PC-3 (cell line): Measurements from ENCODE around the gene FNDC10. TPM values are rescaled to one million over a fixed set of nuclear protein-coding genes. Genes with fewer than 3 reads are reported as not detected.

Experiments used
- ATAC-seq: fragments of 200-7000 bp; cut with Tn5 transposase; 2 replicates; pipeline ENCODE4 v1.9.1; 2020; ENCODE audit warnings: mild to moderate bottlenecking, moderate library complexity
- BruUV-seq: library from RNA; stranded (reverse); fragments of 400-500 nt; replicated peaks from 2 replicates; lab custom pipeline; 2021; lab: Mats Ljungman, UMichigan
- CTCF ChIA-PET: fragments of 300-600 bp; sonication (Branson Sonifier 250); formaldehyde crosslinking; loops from one replicate; lab custom pipeline; 2022; ENCODE audit warnings: antibody characterized with exemption; lab: Charles Lee
- POLR2A ChIA-PET: fragments of 300-600 bp; sonication (Branson Sonifier 250); formaldehyde crosslinking; loops from one replicate; lab custom pipeline; 2022; ENCODE audit warnings: antibody characterized with exemption; ENCODE audit not compliant: unreplicated experiment; lab: Charles Lee
- DNase-seq: peaks from one replicate; pipeline ENCODE4 v3.0.0-alpha.2; 2015
- H2AFZ ChIP-seq: fragments of 300-600 bp; sonication (generic); 2 replicates; pipeline ENCODE4 v1.6.0; 2016; ENCODE audit warnings: antibody characterized with exemption, low read length
- H3F3A ChIP-seq: fragments of 300-600 bp; sonication (generic); one replicate; pipeline ENCODE4 v1.6.0; 2017; ENCODE audit warnings: antibody characterized with exemption, low read length, control low read depth, mild to moderate bottlenecking; ENCODE audit not compliant: unreplicated experiment
- H3K27ac ChIP-seq: fragments of 300-600 bp; sonication (generic); 2 replicates; pipeline ENCODE4 v1.5.1; 2016; ENCODE audit warnings: mild to moderate bottlenecking, low read length
- H3K27me3 ChIP-seq: fragments of 300-600 bp; sonication (generic); 2 replicates; pipeline ENCODE4 v1.6.1; 2016; ENCODE audit warnings: low read length, mixed read lengths
- H3K36me3 ChIP-seq: fragments of 300-600 bp; sonication (generic); 2 replicates; pipeline ENCODE4 v1.6.1; 2016; ENCODE audit warnings: low read depth, mixed run types, low read length, mixed read lengths
- H3K4me1 ChIP-seq: fragments of 300-600 bp; sonication (generic); 2 replicates; pipeline ENCODE4 v1.5.1; 2016; ENCODE audit warnings: low read length; ENCODE audit not compliant: insufficient read depth
- H3K4me2 ChIP-seq: fragments of 300-600 bp; sonication (generic); 2 replicates; pipeline ENCODE4 v1.6.0; 2016; ENCODE audit warnings: low read length
- H3K4me3 ChIP-seq: fragments of 300-600 bp; sonication (generic); 2 replicates; pipeline ENCODE4 v1.5.1; 2016; ENCODE audit warnings: mild to moderate bottlenecking, low read length, mixed read lengths
- H3K79me2 ChIP-seq: fragments of 300-600 bp; sonication (generic); 2 replicates; pipeline ENCODE4 v1.6.1; 2017; ENCODE audit warnings: low read length, mixed read lengths
- H3K9ac ChIP-seq: fragments of 300-600 bp; sonication (generic); 2 replicates; pipeline ENCODE4 v1.6.0; 2016; ENCODE audit warnings: mild to moderate bottlenecking, low read length
- H3K9me2 ChIP-seq: fragments of 300-600 bp; sonication (generic); replicated peaks from 2 replicates; pipeline ENCODE4 v1.6.1; 2016; ENCODE audit warnings: mixed run types, low read length, mixed read lengths
- H3K9me3 ChIP-seq: fragments of 300-600 bp; sonication (generic); 2 replicates; pipeline ENCODE4 v1.6.1; 2016; ENCODE audit warnings: low read length, mixed read lengths
- H4K20me1 ChIP-seq: fragments of 300-600 bp; sonication (generic); 2 replicates; pipeline ENCODE4 v1.6.1; 2016; ENCODE audit warnings: low read length, mixed read lengths
- CTCF ChIP-seq: fragments of 300-600 bp; sonication (generic); conservative IDR thresholded peaks from 2 replicates; pipeline ENCODE4 v1.5.1; 2017; ENCODE audit warnings: antibody characterized with exemption, low read depth, mild to moderate bottlenecking, low read length
- EZH2 ChIP-seq: fragments of 300-600 bp; sonication (generic); IDR thresholded peaks from one replicate; pipeline ENCODE4 v1.6.1; 2017; ENCODE audit warnings: antibody characterized with exemption, mild to moderate bottlenecking, low read length; ENCODE audit not compliant: unreplicated experiment
- EZH2phosphoT487 ChIP-seq: fragments of 300-600 bp; sonication (generic); IDR thresholded peaks from 2 replicates; pipeline ENCODE4 v1.6.1; 2018; ENCODE audit warnings: mild to moderate bottlenecking, antibody characterized with exemption, low read length, borderline replicate concordance
- intact Hi-C: fragments of 100-400 bp; cut with micrococcal nuclease; formaldehyde crosslinking; loops from 2 replicates; pipeline ENCODE4 v1.9.0; 2023
- total RNA-seq: library from RNA; depleted of rRNA; stranded (reverse); fragments of >200 nt; gene quantifications from 2 replicates; pipeline ENCODE4 v1.2.3, GENCODE V29; 2014

Gene FNDC10
- total RNA-seq, 1 experiment from 2014 or later: 8.8 TPM

GRCh38 chr1:1615256-1616044, 15.5 kb upstream of the FNDC10 start, which contains the start of gene MIB2:
TSS of gene MIB2 (plus strand) at chr1:1615500. CDS start at chr1:1623453, 7,953 bp downstream.
- ATAC-seq (peak; percentile 85), DNase-seq (peak; percentile 100)
- peak within 1 kb of the TSS; percentile 84 for H3K4me2 ChIP-seq
- peaks cover 39% of the 10 kb centered on the region for H3K79me2 ChIP-seq
- H3K36me3 ChIP-seq: no peaks in the 10 kb centered on the region; the same call in 1 of the 2 replicates
- intact Hi-C loops: loop anchor here (10.0 kb wide), 1 partner anchor 551 kb away; no protein-coding TSS in a partner anchor
- peak within 1 kb of the TSS; percentile 97 for H3K27ac ChIP-seq
- POLR2A ChIA-PET: interaction anchor here (0.5 to 0.6 kb wide), 4 partner anchors 14 to 776 kb away, joined by 3 to 5 read pairs (median 4); partner anchors contain the start of genes HES4, MORN1 and RER1
- H3F3A ChIP-seq: peaks cover 4% of the 10 kb centered on the region
- peak within 1 kb of the TSS; percentile 94 for H3K4me3 ChIP-seq
- H3K9me3 ChIP-seq: no peaks in the 10 kb centered on the region
- H3K9ac ChIP-seq: peak within 1 kb of the TSS; percentile 98
- peak within 1 kb of the TSS; percentile 94 for H2AFZ ChIP-seq
- H3K27me3 ChIP-seq: no peaks in the 10 kb centered on the region
- peaks cover 13% of the 10 kb centered on the region; the same call in 1 of the 2 replicates for H4K20me1 ChIP-seq
- TF ChIP-seq EZH2phosphoT487: no peak
- no peak for TF ChIP-seq CTCF
- no peak for TF ChIP-seq EZH2
- H3K9me2 ChIP-seq: no peaks in the 10 kb centered on the region
- H3K4me1 ChIP-seq: peaks cover 28% of the 10 kb centered on the region
- no TSS peak for BruUV-seq
- CTCF ChIA-PET: interaction anchor here (0.5 kb wide), 1 partner anchor 15 kb away, joined by 4 read pairs; no protein-coding TSS in a partner anchor

- ChIA-PET POLR2A (interaction anchor here (0.5 kb wide), 1 partner anchor 777 kb away, joined by 3 read pairs; the partner anchor contains the start of genes MORN1 and RER1), CTCF (interaction anchor here (1.0 kb wide), 1 partner anchor 633 kb away, joined by 4 read pairs; the partner anchor contains the start of gene PERM1)
- BruUV-seq: no TSS peak
Measured at GRCh38 chr1:1614954-1615255, 15.0 kb upstream of the FNDC10 start.

More at GRCh38 chr1:1614954-1615255, 15.0 kb upstream of the FNDC10 start:
- no peaks in the 10 kb centered on the region for H3K27me3 ChIP-seq
- peaks cover 39% of the 10 kb centered on the region for H3K79me2 ChIP-seq
- H3K9me3 ChIP-seq: no peaks in the 10 kb centered on the region
- H3F3A ChIP-seq: peaks cover 4% of the 10 kb centered on the region
- H2AFZ ChIP-seq: peak overlapping the region; percentile 78
- H3K9ac ChIP-seq: peak overlapping the region; percentile 98
- TF ChIP-seq EZH2 (no peak), EZH2phosphoT487 (no peak), CTCF (no peak)
- H4K20me1 ChIP-seq: peaks cover 12% of the 10 kb centered on the region; the same call in 1 of the 2 replicates
- intact Hi-C loops: loop anchor here (10.0 kb wide), 1 partner anchor 550 kb away; no protein-coding TSS in a partner anchor
- peak overlapping the region; percentile 97 for H3K27ac ChIP-seq
- peak overlapping the region; percentile 94 for H3K4me3 ChIP-seq
- no peaks in the 10 kb centered on the region; the same call in 1 of the 2 replicates for H3K36me3 ChIP-seq
- peak overlapping the region; percentile 84 for H3K4me2 ChIP-seq
- H3K4me1 ChIP-seq: peaks cover 28% of the 10 kb centered on the region
- ATAC-seq: no peak
- no peak for DNase-seq
- H3K9me2 ChIP-seq: no peaks in the 10 kb centered on the region
